HL-60 (cell line): ENCODE results near the gene SPTB.

Experiments
- DNase-seq, 2 experiments: peaks; one replicate each; pipeline ENCODE4 v3.0.0-alpha.2; 2010 to 2020; ENCODE audit warnings: low read depth in 1 of 2, low spot score in 1 of 2
- H3K27ac ChIP-seq: fragments of 250-450 bp; sonication (Bioruptor Pico); replicated peaks from 2 replicates; pipeline ENCODE4 v1.5.1; 2020; ENCODE audit warnings: mild to moderate bottlenecking, moderate library complexity
- H3K27me3 ChIP-seq: fragments of 250-450 bp; sonication (Bioruptor Pico); 2 replicates; pipeline ENCODE4 v1.5.1; 2021; ENCODE audit warnings: mild to moderate bottlenecking, moderate library complexity; ENCODE audit not compliant: insufficient read depth, poor library complexity, severe bottlenecking
- H3K4me3 ChIP-seq: replicated peaks from 2 replicates; pipeline ENCODE4 v1.5.1; 2011; ENCODE audit warnings: mild to moderate bottlenecking, control low read depth, low read length; ENCODE audit not compliant: insufficient read depth
- GABPA ChIP-seq: IDR thresholded peaks from 2 replicates; pipeline ENCODE4 v1.6.1; 2012; ENCODE audit warnings: low read depth
- POLR2AphosphoS5 ChIP-seq: IDR thresholded peaks from 2 replicates; pipeline ENCODE4 v1.6.1; 2012; ENCODE audit warnings: low read depth
- SPI1 ChIP-seq: IDR thresholded peaks from 2 replicates; pipeline ENCODE4 v1.6.1; 2012; ENCODE audit warnings: low read depth, mild to moderate bottlenecking, borderline replicate concordance
- TF ChIP-seq, protein P1 (sequence below): IDR thresholded peaks from one replicate; pipeline ENCODE4 v1.5.1; 2011; ENCODE audit warnings: low read length, control low read depth, inconsistent platforms; ENCODE audit not compliant: insufficient read depth
- TF ChIP-seq, protein P2 (sequence below): IDR thresholded peaks from 2 replicates; pipeline ENCODE4 v1.6.1; 2012; ENCODE audit warnings: low read depth; ENCODE audit not compliant: insufficient replicate concordance

Gene SPTB

DNA sequence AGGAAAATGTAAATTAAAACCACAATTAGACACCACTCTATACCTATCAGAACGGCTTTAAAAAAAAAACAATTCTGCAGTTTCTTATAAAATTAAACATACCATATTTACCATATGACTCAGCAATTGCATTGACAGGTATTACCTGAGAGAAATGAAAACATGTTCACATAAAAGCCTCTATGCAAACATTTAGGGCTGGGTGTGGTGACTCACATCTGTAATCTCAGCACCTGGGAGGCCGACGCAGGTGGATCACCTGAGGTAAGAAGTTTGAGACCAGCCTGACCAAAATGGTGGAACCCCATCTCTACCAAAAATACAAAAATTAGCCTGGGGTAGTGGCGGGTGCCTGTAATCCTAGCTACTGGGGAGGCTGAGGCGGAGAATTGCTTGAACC lies 41.1 kb downstream of the SPTB start:
- TF ChIP-seq SPI1 (no peak), POLR2AphosphoS5 (no peak), GABPA (no peak)
- TF ChIP-seq, protein P1, sequence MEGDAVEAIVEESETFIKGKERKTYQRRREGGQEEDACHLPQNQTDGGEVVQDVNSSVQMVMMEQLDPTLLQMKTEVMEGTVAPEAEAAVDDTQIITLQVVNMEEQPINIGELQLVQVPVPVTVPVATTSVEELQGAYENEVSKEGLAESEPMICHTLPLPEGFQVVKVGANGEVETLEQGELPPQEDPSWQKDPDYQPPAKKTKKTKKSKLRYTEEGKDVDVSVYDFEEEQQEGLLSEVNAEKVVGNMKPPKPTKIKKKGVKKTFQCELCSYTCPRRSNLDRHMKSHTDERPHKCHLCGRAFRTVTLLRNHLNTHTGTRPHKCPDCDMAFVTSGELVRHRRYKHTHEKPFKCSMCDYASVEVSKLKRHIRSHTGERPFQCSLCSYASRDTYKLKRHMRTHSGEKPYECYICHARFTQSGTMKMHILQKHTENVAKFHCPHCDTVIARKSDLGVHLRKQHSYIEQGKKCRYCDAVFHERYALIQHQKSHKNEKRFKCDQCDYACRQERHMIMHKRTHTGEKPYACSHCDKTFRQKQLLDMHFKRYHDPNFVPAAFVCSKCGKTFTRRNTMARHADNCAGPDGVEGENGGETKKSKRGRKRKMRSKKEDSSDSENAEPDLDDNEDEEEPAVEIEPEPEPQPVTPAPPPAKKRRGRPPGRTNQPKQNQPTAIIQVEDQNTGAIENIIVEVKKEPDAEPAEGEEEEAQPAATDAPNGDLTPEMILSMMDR, result no peak
- TF ChIP-seq, protein P2, sequence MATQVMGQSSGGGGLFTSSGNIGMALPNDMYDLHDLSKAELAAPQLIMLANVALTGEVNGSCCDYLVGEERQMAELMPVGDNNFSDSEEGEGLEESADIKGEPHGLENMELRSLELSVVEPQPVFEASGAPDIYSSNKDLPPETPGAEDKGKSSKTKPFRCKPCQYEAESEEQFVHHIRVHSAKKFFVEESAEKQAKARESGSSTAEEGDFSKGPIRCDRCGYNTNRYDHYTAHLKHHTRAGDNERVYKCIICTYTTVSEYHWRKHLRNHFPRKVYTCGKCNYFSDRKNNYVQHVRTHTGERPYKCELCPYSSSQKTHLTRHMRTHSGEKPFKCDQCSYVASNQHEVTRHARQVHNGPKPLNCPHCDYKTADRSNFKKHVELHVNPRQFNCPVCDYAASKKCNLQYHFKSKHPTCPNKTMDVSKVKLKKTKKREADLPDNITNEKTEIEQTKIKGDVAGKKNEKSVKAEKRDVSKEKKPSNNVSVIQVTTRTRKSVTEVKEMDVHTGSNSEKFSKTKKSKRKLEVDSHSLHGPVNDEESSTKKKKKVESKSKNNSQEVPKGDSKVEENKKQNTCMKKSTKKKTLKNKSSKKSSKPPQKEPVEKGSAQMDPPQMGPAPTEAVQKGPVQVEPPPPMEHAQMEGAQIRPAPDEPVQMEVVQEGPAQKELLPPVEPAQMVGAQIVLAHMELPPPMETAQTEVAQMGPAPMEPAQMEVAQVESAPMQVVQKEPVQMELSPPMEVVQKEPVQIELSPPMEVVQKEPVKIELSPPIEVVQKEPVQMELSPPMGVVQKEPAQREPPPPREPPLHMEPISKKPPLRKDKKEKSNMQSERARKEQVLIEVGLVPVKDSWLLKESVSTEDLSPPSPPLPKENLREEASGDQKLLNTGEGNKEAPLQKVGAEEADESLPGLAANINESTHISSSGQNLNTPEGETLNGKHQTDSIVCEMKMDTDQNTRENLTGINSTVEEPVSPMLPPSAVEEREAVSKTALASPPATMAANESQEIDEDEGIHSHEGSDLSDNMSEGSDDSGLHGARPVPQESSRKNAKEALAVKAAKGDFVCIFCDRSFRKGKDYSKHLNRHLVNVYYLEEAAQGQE, result no peak
- H3K27me3 ChIP-seq, result no peaks in the 10 kb centered on the region

DNA sequence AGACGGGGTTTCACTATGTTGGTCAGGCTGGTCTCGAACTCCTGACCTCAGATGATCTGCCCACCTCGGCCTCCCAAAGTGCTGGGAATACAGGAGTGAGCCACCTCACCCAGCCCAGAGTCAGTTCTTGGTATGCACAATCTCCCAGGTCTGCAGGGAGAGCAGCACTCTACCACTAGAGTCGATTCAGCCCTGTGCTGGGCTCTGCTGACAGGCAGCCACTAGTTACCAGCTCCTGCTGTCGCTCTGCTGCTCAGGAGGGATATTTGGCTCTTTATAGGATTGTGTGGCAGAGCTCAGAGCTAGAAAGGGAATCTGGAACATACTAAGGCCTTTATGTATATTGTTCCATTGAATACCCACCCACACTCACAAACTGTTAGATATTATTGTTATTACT lies 44.3 kb downstream of the SPTB start:
- Histone ChIP-seq H3K27ac (no peak overlapping the region), H3K4me3 (no peak overlapping the region), H3K27me3 (no peaks in the 10 kb centered on the region)
- TF ChIP-seq GABPA (no peak), SPI1 (no peak), POLR2AphosphoS5 (no peak)
- TF ChIP-seq, protein P2, result no peak
- TF ChIP-seq, protein P1, result no peak
- no peak for DNase-seq

More for the DNA sequence above, 41.1 kb downstream of the SPTB start:
- no peak for DNase-seq
- H3K4me3 ChIP-seq, result no peak overlapping the region
- H3K27ac ChIP-seq, result no peak overlapping the region

DNA sequence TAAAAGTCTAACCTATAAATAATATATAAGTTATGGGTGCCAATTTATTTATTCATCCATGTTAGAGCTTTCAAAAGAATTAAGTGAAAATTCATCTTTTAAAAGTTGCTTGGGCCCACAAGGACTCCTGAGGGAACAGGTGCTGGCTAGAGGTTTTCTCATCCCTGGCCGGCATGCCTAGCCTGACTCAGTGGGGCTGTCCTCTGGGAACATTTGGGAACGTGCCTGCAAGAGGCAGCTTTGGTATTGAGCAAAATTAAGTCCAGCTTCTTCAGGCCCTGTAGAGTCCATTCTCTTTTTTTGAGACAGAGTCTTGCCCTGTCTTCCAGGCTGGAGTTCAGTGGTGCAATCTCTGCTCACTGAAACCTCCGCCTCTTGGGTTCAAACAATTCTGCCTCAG lies 44.7 kb downstream of the SPTB start:
- TF ChIP-seq GABPA (no peak), POLR2AphosphoS5 (no peak), SPI1 (no peak)
- TF ChIP-seq, protein P2, result no peak
- TF ChIP-seq, protein P1, result no peak
- no peak overlapping the region for H3K4me3 ChIP-seq
- no peaks in the 10 kb centered on the region for H3K27me3 ChIP-seq
- no peak overlapping the region for H3K27ac ChIP-seq
- no peak for DNase-seq
